Neural cell (in vitro differentiated cells): ENCODE measurements around the gene IL13RA1. TPM values are rescaled to one million over a fixed set of nuclear protein-coding genes. Genes with fewer than 3 reads are reported as not detected.

Experiments
- H2AFZ ChIP-seq: fragments of 200-600, 300-800 bp; sonication (generic), shearing (Covaris generic); 2 replicates; pipeline ENCODE4 v1.6.0; 2014; ENCODE audit warnings: low read depth, mild to moderate bottlenecking, antibody characterized with exemption, low read length, moderate library complexity
- H3F3A ChIP-seq: fragments of 200-600 bp; shearing (Covaris generic); 2 replicates; pipeline ENCODE4 v1.6.1; 2016; ENCODE audit warnings: mild to moderate bottlenecking, moderate library complexity, mixed read lengths, antibody characterized with exemption, low read length; ENCODE audit not compliant: insufficient read depth, poor library complexity, severe bottlenecking
- H3K27ac ChIP-seq: fragments of 200-600, 300-800 bp; sonication (generic), shearing (Covaris generic); 2 replicates; pipeline ENCODE4 v1.5.1; 2014; ENCODE audit warnings: mild to moderate bottlenecking, low read length, moderate library complexity
- H3K27me3 ChIP-seq: fragments of 300-800, 200-600 bp; sonication (generic), shearing (Covaris generic); 2 replicates; pipeline ENCODE4 v1.6.0; 2014; ENCODE audit warnings: mild to moderate bottlenecking, low read depth, low read length, moderate library complexity; ENCODE audit not compliant: insufficient read depth
- H3K36me3 ChIP-seq: fragments of 300-800, 200-600 bp; sonication (generic), shearing (Covaris generic); 2 replicates; pipeline ENCODE4 v1.5.1; 2014; ENCODE audit warnings: mild to moderate bottlenecking, antibody characterized with exemption, low read length, moderate library complexity; ENCODE audit not compliant: insufficient read depth
- H3K4me2 ChIP-seq: fragments of 300-800, 200-600 bp; sonication (generic), shearing (Covaris generic); 2 replicates; pipeline ENCODE4 v1.6.0; 2014; ENCODE audit warnings: mild to moderate bottlenecking, low read length
- H3K4me3 ChIP-seq: fragments of 300-800, 200-600 bp; sonication (generic), shearing (Covaris generic); 2 replicates; pipeline ENCODE4 v1.5.1; 2014; ENCODE audit warnings: mild to moderate bottlenecking, low read length, moderate library complexity
- H3K79me2 ChIP-seq: fragments of 200-600 bp; shearing (Covaris generic); replicated peaks from 2 replicates; pipeline ENCODE4 v1.6.0; 2014; ENCODE audit warnings: mild to moderate bottlenecking, low read length, moderate library complexity; ENCODE audit not compliant: insufficient read depth
- H3K9ac ChIP-seq: fragments of 300-800, 200-600 bp; sonication (generic), shearing (Covaris generic); 2 replicates; pipeline ENCODE4 v1.6.1; 2016; ENCODE audit warnings: mild to moderate bottlenecking, low read length, mixed read lengths
- H3K9me2 ChIP-seq: fragments of 200-600 bp; shearing (Covaris generic); 2 replicates; pipeline ENCODE4 v1.6.1; 2016; ENCODE audit warnings: mild to moderate bottlenecking, low read length, mixed read lengths; ENCODE audit not compliant: insufficient read depth
- H3K9me3 ChIP-seq: fragments of 200-600, 300-800 bp; sonication (generic), shearing (Covaris generic); 2 replicates; pipeline ENCODE4 v1.6.1; 2016; ENCODE audit warnings: mild to moderate bottlenecking, mixed run types, low read length, moderate library complexity, mixed read lengths
- H4K20me1 ChIP-seq: fragments of 200-600 bp; shearing (Covaris generic); 2 replicates; pipeline ENCODE4 v1.6.1; 2016; ENCODE audit warnings: mild to moderate bottlenecking, mixed run types; ENCODE audit not compliant: insufficient read depth
- EP300 ChIP-seq: fragments of 450-650 bp; conservative IDR thresholded peaks from 2 replicates; pipeline ENCODE4 v1.6.1; 2014; ENCODE audit warnings: antibody characterized with exemption, mild to moderate bottlenecking, moderate library complexity; ENCODE audit not compliant: poor library complexity, severe bottlenecking
- EZH2 ChIP-seq: fragments of 200-600, 300-800 bp; shearing (Covaris generic), sonication (generic); IDR thresholded peaks from 2 replicates; pipeline ENCODE4 v1.6.1; 2014; ENCODE audit warnings: antibody characterized with exemption, low read length, borderline replicate concordance, mild to moderate bottlenecking; ENCODE audit not compliant: insufficient read depth, poor library complexity, severe bottlenecking
- MXI1 ChIP-seq: fragments of 450-650 bp; conservative IDR thresholded peaks from 2 replicates; pipeline ENCODE4 v1.6.1; 2014; ENCODE audit warnings: antibody characterized with exemption, mild to moderate bottlenecking; ENCODE audit not compliant: poor library complexity, severe bottlenecking
- POLR2AphosphoS5 ChIP-seq: IDR thresholded peaks from 2 replicates; pipeline ENCODE4 v1.6.1; 2012
- RAD21 ChIP-seq: fragments of 450-650 bp; conservative IDR thresholded peaks from 2 replicates; pipeline ENCODE4 v1.6.1; 2014; ENCODE audit warnings: antibody characterized with exemption, mild to moderate bottlenecking, moderate library complexity
- SMC3 ChIP-seq: fragments of 450-650 bp; conservative IDR thresholded peaks from 2 replicates; pipeline ENCODE4 v1.6.1; 2014; ENCODE audit warnings: antibody characterized with exemption, mild to moderate bottlenecking, moderate library complexity; ENCODE audit not compliant: poor library complexity
- TAF1 ChIP-seq: IDR thresholded peaks from 2 replicates; pipeline ENCODE4 v1.6.1; 2012; ENCODE audit warnings: low read depth
- polyA plus RNA-seq: library from polyadenylated mRNA; depleted of rRNA; stranded (reverse); fragments of >200 nt; gene quantifications from 2 replicates; pipeline ENCODE4 v1.2.3, GENCODE V29; 2014
- TF ChIP-seq, protein P1 (sequence below): IDR thresholded peaks from 2 replicates; pipeline ENCODE4 v1.6.1; 2012; ENCODE audit warnings: borderline replicate concordance
- TF ChIP-seq, protein P2 (sequence below): fragments of 450-650 bp; IDR thresholded peaks from 2 replicates; pipeline ENCODE4 v1.5.1; 2014; ENCODE audit warnings: antibody characterized with exemption, mild to moderate bottlenecking, moderate library complexity; ENCODE audit not compliant: poor library complexity, severe bottlenecking

Gene IL13RA1
- polyA plus RNA-seq, 1 donor from 2014 or later, result 0.30 TPM

DNA sequence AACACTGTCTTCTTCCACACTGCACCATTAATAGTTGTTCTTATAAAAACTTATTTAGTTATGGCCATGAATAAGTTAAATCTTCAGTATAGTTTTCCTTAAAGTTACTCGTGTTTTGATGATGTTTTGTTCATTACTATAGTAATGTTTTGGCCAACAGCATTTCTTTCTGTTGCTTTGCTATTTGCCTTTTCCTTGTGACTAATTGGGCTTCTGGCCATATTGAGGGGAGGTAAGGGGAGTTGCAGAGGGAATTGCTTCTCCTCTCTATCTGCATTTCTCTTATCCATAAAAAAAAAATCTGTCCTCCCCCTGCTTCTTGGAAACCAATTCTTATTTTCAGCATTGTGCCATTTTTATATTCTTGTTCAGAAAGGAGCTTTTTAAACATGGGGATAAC lies 53.5 kb downstream of the IL13RA1 start:
- no peak overlapping the region for H3K4me3 ChIP-seq
- no peaks in the 10 kb centered on the region for H3K9me2 ChIP-seq
- TF ChIP-seq POLR2AphosphoS5 (no peak), EZH2 (no peak), TAF1 (no peak), EP300 (no peak), SMC3 (no peak), MXI1 (no peak), RAD21 (no peak)
- TF ChIP-seq, protein P1, sequence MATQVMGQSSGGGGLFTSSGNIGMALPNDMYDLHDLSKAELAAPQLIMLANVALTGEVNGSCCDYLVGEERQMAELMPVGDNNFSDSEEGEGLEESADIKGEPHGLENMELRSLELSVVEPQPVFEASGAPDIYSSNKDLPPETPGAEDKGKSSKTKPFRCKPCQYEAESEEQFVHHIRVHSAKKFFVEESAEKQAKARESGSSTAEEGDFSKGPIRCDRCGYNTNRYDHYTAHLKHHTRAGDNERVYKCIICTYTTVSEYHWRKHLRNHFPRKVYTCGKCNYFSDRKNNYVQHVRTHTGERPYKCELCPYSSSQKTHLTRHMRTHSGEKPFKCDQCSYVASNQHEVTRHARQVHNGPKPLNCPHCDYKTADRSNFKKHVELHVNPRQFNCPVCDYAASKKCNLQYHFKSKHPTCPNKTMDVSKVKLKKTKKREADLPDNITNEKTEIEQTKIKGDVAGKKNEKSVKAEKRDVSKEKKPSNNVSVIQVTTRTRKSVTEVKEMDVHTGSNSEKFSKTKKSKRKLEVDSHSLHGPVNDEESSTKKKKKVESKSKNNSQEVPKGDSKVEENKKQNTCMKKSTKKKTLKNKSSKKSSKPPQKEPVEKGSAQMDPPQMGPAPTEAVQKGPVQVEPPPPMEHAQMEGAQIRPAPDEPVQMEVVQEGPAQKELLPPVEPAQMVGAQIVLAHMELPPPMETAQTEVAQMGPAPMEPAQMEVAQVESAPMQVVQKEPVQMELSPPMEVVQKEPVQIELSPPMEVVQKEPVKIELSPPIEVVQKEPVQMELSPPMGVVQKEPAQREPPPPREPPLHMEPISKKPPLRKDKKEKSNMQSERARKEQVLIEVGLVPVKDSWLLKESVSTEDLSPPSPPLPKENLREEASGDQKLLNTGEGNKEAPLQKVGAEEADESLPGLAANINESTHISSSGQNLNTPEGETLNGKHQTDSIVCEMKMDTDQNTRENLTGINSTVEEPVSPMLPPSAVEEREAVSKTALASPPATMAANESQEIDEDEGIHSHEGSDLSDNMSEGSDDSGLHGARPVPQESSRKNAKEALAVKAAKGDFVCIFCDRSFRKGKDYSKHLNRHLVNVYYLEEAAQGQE, result no peak
- TF ChIP-seq, protein P2, sequence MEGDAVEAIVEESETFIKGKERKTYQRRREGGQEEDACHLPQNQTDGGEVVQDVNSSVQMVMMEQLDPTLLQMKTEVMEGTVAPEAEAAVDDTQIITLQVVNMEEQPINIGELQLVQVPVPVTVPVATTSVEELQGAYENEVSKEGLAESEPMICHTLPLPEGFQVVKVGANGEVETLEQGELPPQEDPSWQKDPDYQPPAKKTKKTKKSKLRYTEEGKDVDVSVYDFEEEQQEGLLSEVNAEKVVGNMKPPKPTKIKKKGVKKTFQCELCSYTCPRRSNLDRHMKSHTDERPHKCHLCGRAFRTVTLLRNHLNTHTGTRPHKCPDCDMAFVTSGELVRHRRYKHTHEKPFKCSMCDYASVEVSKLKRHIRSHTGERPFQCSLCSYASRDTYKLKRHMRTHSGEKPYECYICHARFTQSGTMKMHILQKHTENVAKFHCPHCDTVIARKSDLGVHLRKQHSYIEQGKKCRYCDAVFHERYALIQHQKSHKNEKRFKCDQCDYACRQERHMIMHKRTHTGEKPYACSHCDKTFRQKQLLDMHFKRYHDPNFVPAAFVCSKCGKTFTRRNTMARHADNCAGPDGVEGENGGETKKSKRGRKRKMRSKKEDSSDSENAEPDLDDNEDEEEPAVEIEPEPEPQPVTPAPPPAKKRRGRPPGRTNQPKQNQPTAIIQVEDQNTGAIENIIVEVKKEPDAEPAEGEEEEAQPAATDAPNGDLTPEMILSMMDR, result no peak
- H3K27ac ChIP-seq, result no peak overlapping the region
- no peak overlapping the region for H3K9ac ChIP-seq
- no peaks in the 10 kb centered on the region for H3K79me2 ChIP-seq
- H3K4me2 ChIP-seq, result no peak overlapping the region
- no peaks in the 10 kb centered on the region for H3K9me3 ChIP-seq
- H3F3A ChIP-seq, result no peaks in the 10 kb centered on the region
- no peak overlapping the region for H2AFZ ChIP-seq
- no peaks in the 10 kb centered on the region for H3K27me3 ChIP-seq
- no peaks in the 10 kb centered on the region for H3K36me3 ChIP-seq
- H4K20me1 ChIP-seq, result no peaks in the 10 kb centered on the region

DNA sequence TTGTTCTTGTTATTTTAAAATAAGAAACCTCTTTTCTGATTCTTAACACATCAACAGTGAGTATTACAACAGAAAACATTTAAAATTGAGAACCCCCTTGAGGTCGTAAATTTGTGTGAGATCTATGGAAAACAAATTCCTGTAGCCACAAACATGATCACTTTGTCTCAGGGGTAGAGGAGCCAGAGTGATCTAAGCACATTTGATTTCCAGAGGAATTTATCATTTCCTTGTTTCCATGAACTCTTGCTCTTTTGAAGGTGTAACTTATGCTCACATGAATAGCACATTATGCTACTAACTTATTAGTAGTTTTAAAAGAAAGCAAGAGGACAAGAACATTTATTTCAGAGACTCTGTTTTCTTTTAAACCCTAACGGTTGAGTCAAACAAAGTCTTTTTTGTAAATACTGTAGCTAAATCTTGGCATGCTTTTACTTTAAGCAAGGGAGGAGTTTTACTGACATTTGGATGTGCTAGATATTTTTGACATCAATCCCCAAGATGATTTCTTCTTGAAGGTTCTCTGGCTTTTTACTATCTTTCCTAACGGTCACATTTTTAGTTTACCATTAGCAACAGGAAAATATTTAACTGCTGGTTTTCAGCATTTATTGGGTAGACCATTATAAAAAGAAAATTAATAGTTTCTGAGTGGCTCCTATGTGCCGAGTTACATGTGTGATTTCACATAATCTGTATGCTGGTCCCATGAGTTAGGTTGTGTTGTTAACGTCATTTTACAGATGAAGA lies 68.3 kb downstream of the IL13RA1 start:
- Histone ChIP-seq H3K27me3 (no peaks in the 10 kb centered on the region), H3K4me3 (no peak overlapping the region)
- TF ChIP-seq SMC3 (no peak), EP300 (no peak), TAF1 (no peak), RAD21 (no peak), EZH2 (no peak), POLR2AphosphoS5 (no peak), MXI1 (no peak)
- TF ChIP-seq, protein P2, result no peak
- TF ChIP-seq, protein P1, result no peak

More for the DNA sequence above, 68.3 kb downstream of the IL13RA1 start:
- Histone ChIP-seq H3K4me2 (no peak overlapping the region), H3F3A (no peaks in the 10 kb centered on the region), H3K79me2 (no peaks in the 10 kb centered on the region), H3K27ac (no peak overlapping the region), H4K20me1 (no peaks in the 10 kb centered on the region), H3K36me3 (no peaks in the 10 kb centered on the region), H3K9me2 (no peaks in the 10 kb centered on the region), H3K9me3 (no peaks in the 10 kb centered on the region), H2AFZ (no peak overlapping the region), H3K9ac (no peak overlapping the region)
